HG03025 (cell line): ENCODE data around the gene BAG2.
A peak's percentile ranks its signal among the peaks of the same experiment; 100 is the strongest.

Experiments
- ATAC-seq: cut with Tn5 transposase; IDR thresholded peaks from one replicate; pipeline ENCODE4 v1.9.1; 2021; ENCODE audit warnings: mild to moderate bottlenecking, moderate library complexity; ENCODE audit not compliant: unreplicated experiment, low FRiP score

The BAG2 gene

DNA sequence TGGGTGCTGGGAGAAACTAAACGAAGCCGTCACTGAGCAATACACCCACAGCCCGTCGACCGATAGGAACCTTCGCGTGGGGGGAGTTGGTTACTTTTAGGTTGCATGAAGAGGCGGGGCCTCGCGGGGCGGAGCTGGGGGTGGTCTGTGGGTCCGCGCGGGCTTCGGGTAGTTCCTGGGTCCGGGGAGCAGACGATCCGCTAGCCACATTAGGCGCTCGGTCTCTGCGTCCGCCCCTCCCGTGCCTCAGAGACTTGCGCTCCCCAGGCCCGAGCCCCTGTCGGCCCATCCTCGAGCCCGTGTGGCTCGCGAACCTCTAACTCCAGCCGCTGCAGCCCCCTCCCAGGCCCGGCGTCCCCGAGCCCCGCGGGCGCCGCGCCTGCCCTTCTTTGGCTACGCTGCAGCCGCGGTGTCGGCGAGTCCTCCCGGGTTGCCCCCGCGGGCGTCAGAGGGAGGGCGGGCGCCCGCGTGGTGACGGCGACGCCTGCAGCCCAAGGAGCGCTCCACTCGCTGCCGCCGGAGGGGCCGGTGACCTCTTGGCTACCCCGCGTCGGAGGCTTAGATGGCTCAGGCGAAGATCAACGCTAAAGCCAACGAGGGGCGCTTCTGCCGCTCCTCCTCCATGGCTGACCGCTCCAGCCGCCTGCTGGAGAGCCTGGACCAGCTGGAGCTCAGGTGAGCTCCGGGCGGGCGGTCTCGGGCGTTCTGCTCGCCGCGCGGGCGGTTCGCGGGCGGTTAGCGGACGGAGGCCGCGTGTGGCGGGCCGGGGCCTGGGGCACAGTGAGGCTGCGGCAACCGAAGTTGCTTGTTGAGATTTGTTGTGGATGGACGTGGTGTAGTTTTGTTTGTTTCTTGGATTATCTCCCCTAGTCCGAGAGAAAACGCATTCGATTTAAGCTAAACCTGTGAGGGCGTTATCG is at the start of gene BAG2:
Gene BAG2 (plus strand): TSS at position 191 of the 920 bp plus-strand sequence. CDS start 372 bp downstream, at position 563.
- peak; percentile 88 for ATAC-seq

DNA sequence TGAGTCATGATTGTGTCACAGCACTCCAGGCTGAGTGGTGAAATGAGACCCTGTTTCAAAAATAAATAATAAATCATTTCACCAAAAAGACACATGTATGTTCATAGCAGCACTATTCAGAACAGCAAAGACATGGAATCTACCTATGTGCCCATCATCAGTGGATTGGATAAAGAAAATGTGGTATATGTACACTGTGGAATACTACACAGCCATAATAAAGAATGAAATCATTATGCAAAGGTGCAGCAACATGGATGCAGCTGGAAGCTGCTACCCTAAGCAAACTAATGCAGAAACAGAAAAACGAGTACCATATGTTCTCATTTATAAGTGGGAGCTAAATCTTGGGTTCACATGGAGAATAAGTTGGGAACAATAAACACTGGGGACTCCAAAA is 49.0 kb upstream of the BAG2 start:
- ATAC-seq = no peak

DNA sequence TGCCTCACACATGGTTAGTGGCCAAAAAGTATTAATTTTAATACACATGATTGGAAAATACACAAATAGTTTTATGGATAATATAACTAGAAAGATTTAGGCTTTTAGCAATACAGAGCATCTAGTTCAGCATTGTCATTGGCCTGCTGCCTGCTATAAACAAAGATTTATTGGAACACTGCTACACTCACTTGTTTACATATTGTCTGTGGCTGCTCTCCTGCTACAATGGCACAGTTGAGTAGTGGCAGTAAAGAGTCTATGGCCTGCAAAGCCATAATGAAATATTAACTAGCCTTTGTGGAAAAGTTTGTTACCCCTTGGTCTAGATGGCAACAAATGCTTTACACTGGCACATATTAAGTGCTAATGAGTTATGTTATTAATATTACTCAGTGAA is 44.4 kb upstream of the BAG2 start:
- ATAC-seq = no peak

DNA sequence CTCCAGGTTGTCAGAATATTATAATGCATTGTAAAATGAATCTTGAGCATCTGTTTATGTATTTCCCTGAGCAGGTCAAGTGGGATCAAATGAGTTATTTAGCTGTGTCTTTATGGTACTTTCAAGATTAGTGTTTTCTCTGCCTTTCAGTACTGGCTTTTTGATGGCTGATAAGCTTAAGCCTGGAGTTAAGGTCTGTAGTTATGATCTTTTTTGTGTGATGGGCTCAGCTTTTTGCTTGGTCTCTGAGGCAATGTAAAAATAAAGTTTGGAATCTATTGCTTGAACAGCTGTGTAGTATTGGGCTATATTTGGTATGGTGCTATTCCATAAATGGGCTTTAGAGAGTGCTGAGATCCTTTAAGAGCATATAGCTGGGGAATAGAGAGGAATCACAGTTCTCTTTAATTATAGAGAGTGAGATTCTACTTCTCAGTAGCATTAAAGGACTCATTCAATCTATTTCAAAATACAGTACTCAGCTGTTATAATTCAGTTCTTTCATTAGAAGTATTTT is 41.4 kb upstream of the BAG2 start:
- ATAC-seq = no peak

DNA sequence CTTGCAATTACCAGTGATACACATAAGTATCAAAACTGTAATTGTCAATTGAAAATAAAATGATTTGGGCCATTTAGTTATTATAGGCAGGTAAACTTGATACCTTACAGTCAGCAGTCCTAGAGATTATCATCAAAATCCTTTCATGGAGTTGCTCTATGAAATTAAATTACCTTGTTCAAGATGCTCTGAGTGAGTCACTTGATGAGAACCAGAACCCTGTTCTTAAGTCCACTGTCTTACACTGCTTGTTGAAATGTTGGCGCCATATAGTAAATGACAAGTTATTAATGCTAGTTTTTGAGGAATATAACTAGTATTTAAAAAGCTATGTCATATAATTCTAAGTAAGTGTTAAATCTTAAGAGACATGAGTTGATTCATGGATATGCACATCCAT is 37.2 kb upstream of the BAG2 start:
- ATAC-seq = no peak

DNA sequence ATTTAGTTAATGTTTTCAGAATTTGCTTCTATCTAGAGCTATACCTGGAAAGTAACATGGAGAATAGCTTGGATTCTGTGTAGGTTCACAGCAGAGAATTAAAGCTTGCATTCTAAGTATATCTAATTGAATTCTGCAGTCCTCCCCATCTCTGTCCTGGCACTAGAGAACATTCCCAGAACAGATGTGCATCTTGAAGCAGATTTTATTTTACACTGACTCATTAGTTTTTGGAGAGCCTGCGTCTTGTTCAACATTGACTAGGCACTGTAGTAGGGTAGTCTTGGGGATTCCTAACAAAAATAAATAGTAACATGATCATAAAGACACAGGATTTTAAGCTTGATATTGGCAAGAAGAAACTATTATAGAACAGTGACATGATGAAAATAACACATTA is 36.2 kb upstream of the BAG2 start:
- ATAC-seq = no peak

DNA sequence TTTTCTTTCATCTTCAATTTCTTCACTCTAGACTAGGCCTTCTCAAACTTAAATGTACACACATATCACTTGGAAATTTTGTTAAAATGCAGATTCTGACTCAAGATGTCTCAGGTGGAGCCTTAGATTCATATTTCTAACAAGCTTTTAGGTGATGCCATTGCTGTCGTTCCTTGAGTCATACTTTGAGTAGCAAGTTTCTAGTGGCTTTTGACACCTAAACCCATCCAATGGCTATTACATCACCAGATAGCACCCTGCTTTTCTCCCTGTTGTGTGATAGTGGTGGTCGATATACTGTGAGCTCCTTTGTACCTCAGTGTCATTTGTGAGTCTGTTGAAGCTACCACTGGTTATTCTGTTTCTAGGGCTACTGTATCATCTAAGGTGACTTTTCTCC is 34.8 kb upstream of the BAG2 start:
- no peak for ATAC-seq

DNA sequence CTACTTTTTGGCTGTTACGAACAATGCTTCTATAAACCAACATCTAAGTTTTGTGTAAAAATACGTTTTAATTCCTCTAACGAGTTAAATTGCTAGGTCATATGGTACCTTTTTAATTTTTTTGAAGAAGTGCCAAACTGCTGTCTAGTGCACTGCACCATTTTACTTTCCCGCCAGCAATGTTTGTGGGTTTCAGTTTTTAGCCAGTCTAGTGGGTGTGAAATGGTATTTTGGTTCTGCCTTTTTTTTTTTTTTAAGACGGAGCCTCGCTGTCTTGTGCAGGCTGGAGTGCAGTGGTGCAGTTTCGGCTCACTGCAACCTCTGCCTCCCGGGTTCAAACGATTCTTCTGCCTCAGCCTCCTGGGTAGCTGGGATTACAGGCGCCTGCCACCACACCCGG is 34.1 kb upstream of the BAG2 start:
- no peak for ATAC-seq

DNA sequence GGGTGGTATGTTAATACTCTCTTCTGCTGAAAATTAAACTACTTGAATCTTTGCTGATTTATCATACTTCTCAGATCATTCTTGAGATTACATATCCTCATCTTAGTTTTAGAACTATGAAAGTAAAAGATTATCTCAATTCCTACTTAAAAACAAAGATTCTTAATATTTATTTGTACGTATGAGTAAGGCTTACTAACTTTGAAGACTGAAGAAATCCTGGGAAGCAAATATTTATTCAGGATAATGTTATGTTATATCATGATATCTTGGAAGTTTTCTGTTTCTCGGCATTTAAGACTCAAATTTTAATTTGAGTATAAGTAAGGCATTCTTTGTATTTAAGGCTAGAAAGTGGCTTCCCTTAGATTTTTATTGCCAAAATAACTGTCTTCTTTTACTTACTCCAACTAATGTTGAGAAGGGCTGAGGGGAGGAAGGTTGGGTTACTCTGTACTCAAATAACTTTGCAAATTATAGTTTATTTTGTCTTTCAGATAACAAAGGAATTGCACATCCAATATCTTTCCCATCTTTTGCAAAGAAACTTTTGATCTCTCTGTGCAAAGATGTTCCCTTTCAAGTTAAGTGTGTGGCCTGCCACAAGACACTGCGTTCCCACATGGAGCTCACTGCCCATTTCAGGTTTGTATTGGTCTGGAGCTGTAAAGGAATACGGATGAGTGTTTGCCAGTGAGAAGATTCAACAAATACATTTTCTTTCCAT is 30.5 kb upstream of the BAG2 start:
- ATAC-seq = no peak

DNA sequence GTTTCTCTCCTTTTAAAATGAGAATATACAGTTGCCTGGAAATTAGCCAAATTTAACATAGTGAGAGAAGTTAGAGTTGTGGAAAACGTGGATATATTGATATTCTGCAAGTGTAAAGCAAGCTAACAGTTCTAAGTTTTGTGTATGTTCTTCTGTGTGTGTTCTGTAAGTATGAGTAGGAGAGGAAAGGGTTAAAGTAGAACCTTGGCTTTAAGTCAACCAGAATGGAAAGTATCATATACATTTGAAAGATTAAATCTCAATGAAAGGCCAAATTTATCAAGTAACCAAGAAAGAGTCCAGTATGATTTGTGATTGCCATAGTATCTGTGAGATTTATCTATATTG is 30.0 kb upstream of the BAG2 start:
- ATAC-seq = no peak

DNA sequence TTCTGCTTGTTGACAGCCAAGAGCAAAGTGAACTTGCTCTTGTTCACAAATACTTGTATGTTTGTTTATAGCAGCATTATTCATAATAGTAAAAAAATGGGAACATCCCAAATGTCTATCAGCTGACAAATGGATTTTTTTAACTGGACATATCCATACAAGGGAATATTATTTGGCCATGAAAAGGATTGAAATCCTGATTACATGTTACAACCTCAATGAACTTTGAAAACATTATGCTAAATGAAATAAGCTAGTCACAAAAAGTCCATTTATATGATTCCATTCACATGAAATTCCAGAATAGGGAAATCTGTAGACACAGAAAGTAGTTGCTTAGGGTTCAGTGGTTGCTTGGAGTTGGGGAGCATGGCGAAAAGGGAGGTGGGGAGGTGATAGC is 28.4 kb upstream of the BAG2 start:
- no peak for ATAC-seq

DNA sequence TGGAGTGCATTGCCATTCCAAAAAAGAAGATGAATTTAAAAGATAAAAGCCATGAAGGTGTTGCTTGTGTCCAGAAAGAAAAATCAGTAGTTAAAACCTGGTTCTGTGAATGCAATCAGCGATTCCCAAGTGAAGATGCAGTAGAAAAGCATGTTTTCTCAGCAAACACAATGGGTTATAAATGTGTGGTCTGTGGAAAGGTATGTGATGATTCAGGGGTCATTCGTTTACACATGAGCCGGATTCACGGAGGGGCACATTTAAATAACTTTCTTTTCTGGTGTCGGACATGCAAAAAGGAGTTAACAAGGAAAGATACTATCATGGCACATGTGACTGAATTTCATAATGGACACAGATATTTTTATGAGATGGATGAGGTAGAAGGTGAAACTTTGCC is 24.7 kb upstream of the BAG2 start:
- no peak for ATAC-seq

DNA sequence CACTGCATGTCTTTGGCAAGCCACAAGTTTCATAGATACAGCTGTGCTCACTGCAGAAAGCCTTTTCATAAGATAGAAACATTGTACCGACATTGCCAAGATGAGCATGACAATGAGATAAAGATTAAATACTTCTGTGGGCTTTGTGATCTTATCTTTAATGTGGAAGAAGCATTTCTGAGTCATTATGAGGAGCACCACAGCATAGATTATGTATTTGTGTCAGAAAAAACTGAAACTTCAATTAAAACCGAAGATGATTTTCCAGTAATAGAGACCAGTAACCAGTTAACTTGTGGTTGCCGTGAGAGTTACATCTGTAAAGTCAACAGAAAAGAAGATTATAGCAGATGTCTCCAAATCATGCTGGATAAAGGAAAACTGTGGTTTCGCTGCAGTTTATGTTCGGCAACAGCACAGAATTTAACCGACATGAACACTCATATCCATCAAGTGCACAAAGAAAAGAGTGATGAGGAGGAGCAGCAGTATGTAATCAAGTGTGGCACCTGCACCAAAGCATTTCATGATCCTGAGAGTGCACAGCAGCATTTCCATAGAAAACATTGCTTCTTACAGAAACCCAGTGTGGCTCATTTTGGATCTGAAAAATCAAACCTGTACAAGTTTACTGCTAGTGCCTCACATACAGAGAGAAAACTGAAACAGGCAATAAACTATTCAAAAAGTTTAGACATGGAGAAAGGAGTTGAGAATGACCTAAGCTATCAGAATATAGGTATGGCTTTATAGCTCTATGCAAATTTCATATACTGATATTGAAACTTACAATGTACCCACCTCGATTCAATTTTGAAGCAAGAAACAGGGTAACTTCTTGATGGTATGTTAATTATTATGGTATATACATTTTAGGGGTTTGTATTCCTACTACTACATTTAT is 23.9 kb upstream of the BAG2 start:
- ATAC-seq = no peak

DNA sequence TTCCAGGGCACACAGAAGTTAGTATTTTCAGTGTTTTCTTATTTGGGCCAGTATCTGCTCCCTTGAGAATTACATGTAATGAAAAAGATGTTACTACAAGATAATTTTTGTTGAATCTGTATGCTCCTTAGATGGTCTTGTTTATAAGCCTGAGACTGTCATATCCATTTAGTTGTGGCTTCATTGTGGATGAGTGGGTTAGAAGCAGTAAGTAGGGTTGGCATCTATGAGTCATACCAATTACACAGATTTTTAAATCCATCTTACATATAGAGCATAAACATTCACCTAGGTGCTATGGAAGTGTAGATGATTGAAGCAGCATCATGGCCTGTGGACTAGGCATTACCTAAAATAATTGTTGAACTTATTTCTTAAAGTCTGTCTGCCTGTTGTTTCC is 13.5 kb upstream of the BAG2 start:
- ATAC-seq = no peak

DNA sequence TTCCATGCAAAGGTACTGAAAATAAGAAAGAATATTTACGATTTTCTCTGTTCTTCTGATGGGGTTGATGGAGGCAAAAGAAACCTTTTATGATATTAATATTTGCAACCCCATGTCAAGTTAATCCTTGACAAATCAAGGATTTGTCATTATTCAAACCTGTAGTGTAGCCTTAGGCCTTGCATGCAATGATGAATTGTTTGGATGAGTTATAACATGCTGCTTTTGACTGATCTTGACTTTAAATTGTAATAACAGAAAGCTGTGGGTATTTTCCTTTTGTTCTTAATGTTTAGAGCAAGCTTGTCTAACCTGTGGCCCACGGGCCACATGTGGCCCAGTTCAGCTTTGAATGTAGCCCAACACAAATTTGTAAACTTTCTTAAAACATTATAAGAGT is 13.0 kb upstream of the BAG2 start:
- ATAC-seq = no peak

DNA sequence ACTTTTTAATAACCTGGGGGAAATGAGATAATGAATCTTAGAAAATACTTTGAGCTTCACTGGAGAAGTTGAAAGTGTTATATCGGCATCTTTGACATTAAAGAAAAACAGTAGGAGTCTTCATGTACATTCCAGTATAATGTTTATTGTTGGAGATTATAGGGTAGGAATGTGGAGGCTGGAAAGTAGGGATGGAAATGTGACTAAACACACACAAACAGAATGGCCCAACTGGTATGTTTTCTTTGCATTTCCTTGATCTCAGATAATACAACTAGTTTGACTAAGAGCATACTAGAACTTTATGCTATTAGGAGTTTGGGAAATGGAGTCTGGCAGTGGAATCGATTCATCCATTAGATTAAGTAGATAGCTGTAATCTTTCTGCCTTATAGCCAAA is 10.1 kb upstream of the BAG2 start:
- no peak for ATAC-seq

DNA sequence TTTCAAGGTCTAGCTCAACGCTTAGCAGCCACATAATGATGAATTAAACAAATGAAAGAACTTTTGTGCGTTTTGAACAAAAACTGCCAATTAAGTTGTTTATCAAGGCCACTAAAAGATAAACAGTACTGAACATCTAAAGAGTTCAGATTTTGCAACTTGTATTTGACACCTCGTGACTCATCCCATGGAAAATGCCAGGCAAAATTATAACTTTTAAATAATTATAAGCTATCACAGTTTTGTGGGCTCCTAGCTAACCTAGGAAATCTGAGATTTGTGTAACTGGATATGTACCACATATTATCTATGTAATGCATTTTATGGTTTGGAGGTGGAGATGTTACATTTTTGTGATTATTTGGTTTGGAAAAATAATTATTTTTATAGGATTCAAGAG is 9.6 kb upstream of the BAG2 start:
- ATAC-seq = no peak

DNA sequence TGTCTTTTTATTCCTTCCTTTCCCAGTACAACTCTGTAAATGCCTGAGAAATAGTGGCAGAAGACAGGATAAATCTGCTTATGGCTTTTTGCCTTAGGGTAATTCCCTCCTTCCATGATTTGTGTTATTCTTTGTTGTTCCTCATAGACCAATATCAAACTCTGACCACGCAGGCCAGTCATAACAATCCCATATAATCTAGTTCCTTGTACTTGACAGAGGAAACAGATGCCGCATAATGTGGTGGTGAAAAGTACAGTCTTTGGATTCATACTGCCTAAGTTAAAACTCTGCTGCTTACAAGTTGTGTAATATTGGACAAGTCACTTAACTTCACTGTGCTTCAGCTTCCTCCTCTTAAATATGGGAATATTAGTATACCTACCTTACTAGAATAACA is 8.2 kb upstream of the BAG2 start:
- ATAC-seq = no peak

DNA sequence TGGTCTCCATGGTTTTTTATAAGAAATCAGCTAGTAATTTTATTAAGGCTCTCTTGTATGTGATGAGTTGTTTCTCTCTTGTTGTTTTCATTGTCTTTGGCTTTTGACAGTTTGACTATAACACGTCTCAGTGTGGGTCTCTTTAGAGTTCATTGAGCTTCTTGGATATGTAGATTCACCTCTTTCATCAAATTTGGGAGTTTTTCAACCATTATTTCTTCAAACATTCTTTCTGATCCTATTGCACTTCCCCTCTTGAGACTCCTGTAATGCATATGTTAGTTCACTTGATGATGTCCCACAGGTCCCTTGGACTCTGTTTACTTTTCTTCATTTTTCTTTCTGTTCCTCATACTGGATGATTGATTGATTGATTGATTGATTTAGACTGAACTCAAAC is 7.0 kb upstream of the BAG2 start:
- no peak for ATAC-seq

DNA sequence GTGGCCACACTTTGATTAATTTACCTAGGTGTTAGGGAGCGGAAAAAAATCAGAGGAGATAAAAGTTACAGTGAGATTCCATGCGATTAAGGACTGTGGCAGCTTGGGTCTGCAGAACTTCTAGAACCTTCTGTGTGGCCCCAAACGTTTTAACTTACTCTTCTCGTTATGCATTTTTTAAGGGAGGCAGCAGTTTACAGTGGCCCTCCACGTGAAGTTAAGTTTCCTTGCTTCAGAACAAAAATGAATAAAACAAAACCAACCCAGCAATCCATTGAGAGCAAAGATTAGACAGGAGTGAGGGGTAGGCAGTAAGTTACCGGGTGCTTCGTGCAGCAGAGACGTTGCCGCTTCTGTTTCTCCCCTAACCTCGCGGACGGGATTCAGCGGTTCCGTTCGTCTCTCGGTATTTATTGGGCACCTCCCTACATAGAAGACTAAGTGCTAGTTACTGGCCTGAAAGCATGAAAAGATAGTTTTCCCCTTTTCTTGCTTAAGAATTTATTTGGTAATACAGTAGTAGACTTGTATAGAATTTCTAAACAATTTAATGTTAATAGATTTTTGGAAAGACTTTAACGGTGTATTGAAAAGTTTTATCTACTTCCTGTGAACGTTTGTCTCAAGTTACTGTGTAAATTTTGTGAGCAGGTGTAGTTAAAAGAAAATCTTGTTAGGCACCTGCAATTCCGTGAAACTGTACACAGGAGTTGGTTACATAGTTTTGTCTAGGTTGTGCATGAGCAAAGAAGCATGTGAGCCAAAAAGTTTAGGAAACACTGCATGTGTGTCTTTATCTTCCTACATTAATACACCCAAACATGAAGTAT is 1.1 kb downstream of the BAG2 start:
- no peak for ATAC-seq
